Loucy (cell line): ENCODE data around the gene PRDM10.

Experiments used
- EZH2phosphoT487 ChIP-seq: fragments of 200-600 bp; IDR thresholded peaks from 2 replicates; pipeline ENCODE4 v1.6.1; 2018; ENCODE audit warnings: antibody characterized with exemption, mild to moderate bottlenecking, moderate library complexity, borderline replicate concordance
- TF ChIP-seq, protein P1 (sequence below): fragments of 200-600 bp; sonication (generic); conservative IDR thresholded peaks from 2 replicates; pipeline ENCODE4 v1.5.1; 2014; ENCODE audit warnings: mild to moderate bottlenecking, antibody characterized with exemption, low read length

GRCh38 chr11:130020323-130020722, 17.7 kb upstream of the PRDM10 start:
- TF ChIP-seq, protein P1, sequence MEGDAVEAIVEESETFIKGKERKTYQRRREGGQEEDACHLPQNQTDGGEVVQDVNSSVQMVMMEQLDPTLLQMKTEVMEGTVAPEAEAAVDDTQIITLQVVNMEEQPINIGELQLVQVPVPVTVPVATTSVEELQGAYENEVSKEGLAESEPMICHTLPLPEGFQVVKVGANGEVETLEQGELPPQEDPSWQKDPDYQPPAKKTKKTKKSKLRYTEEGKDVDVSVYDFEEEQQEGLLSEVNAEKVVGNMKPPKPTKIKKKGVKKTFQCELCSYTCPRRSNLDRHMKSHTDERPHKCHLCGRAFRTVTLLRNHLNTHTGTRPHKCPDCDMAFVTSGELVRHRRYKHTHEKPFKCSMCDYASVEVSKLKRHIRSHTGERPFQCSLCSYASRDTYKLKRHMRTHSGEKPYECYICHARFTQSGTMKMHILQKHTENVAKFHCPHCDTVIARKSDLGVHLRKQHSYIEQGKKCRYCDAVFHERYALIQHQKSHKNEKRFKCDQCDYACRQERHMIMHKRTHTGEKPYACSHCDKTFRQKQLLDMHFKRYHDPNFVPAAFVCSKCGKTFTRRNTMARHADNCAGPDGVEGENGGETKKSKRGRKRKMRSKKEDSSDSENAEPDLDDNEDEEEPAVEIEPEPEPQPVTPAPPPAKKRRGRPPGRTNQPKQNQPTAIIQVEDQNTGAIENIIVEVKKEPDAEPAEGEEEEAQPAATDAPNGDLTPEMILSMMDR: no peak
- no peak for TF ChIP-seq EZH2phosphoT487
